HepG2 (cell line): Measurements from ENCODE around the gene GPR87. TPM values are rescaled to one million over a fixed set of nuclear protein-coding genes. Genes with fewer than 3 reads are reported as not detected.

ENCODE experiments used
- ATAC-seq: fragments of 200-7000 bp; cut with Tn5 transposase; 3 replicates; pipeline ENCODE4 v1.9.1; 2020; ENCODE audit warnings: mild to moderate bottlenecking, moderate library complexity
- BruUV-seq: library from RNA; stranded (reverse); fragments of 400-500 nt; replicated peaks from 2 replicates; lab custom pipeline; 2021; lab: Mats Ljungman, UMichigan
- CTCF ChIA-PET: fragments of 300-600 bp; formaldehyde crosslinking; extraction: SDS; loops from one replicate; lab custom pipeline; 2021; ENCODE audit warnings: low total read pairs, inconsistent platforms, low intra/inter-chr PET ratio; lab: Yijun Ruan, JAX
- POLR2A ChIA-PET: fragments of 350-600 bp; sonication (Branson Sonifier 250); formaldehyde crosslinking; loops from one replicate; lab custom pipeline; 2020; ENCODE audit warnings: antibody characterized with exemption, inconsistent platforms; lab: Yijun Ruan, JAX
- DNase-seq: peaks from one replicate; pipeline ENCODE4 v3.0.0-alpha.2; 2015; ENCODE audit warnings: low spot score
- FAIRE-seq: peaks from 3 replicates; lab custom pipeline; 2011; peaks lifted over from hg19 to GRCh38; lab: Jason Lieb, UNC
- H2AFZ ChIP-seq: one replicate; pipeline ENCODE4 v1.6.1; 2011; ENCODE audit warnings: low read length, inconsistent platforms
- H3K27ac ChIP-seq: fragments of 300-600 bp; 3 replicates; pipeline ENCODE4 v1.8.0; 2011; ENCODE audit warnings: mixed run types, mild to moderate bottlenecking, mixed read lengths, low read length, inconsistent platforms; ENCODE audit not compliant: insufficient read depth; ENCODE audit errors: extremely low read length
- H3K27me3 ChIP-seq, 2 experiments: fragments of 200-600 bp in 1 of 2; 2 replicates in 1 of 2; 3 replicates in 1 of 2; pipeline versions ENCODE4 v1.6.0 to v1.8.0; 2011; ENCODE audit warnings: low read length in 2 of 2, mild to moderate bottlenecking in 2 of 2, moderate library complexity in 2 of 2, inconsistent platforms in 1 of 2; ENCODE audit not compliant: insufficient read depth in 2 of 2, control insufficient read depth in 1 of 2
- H3K36me3 ChIP-seq, 2 experiments: fragments of 200-600 bp in 1 of 2; replicated peaks in 1 of 2; 2 replicates in 1 of 2; 3 replicates in 1 of 2; pipeline versions ENCODE4 v1.5.1 to v1.8.0; 2011; ENCODE audit warnings: low read length in 2 of 2, inconsistent platforms in 1 of 2; ENCODE audit not compliant: insufficient read depth in 2 of 2, control insufficient read depth in 1 of 2
- H3K4me1 ChIP-seq: 2 replicates; pipeline ENCODE4 v1.5.1; 2012; ENCODE audit warnings: low read length, inconsistent platforms; ENCODE audit not compliant: insufficient read depth
- H3K4me2 ChIP-seq: 2 replicates; pipeline ENCODE4 v1.6.0; 2011; ENCODE audit warnings: low read depth, low read length, inconsistent platforms
- H3K4me3 ChIP-seq, 3 experiments: fragments of 200-600 bp in 1 of 3; sonication (generic), shearing (Covaris generic) in 1 of 3; replicated peaks in 1 of 3; 2 replicates each; pipeline ENCODE4 v1.5.1; 2011 to 2016; ENCODE audit warnings: low read length in 3 of 3, inconsistent platforms in 2 of 3, low read depth in 2 of 3, mild to moderate bottlenecking in 2 of 3, control low read depth in 1 of 3, mixed read lengths in 1 of 3; ENCODE audit not compliant: insufficient read depth in 1 of 3
- H3K79me2 ChIP-seq: one replicate; pipeline ENCODE4 v1.6.1; 2011; ENCODE audit warnings: low read length, inconsistent platforms; ENCODE audit not compliant: insufficient read depth
- H3K9ac ChIP-seq: 2 replicates; pipeline ENCODE4 v1.6.0; 2011; ENCODE audit warnings: mild to moderate bottlenecking, low read depth, low read length, inconsistent platforms; ENCODE audit not compliant: insufficient read depth
- H3K9me3 ChIP-seq: 2 replicates; pipeline ENCODE4 v1.5.1; 2012; ENCODE audit warnings: mild to moderate bottlenecking, low read length
- H4K20me1 ChIP-seq: 2 replicates; pipeline ENCODE4 v1.6.0; 2011; ENCODE audit warnings: inconsistent platforms, mild to moderate bottlenecking, low read length, moderate library complexity; ENCODE audit not compliant: insufficient read depth
- ARID2 ChIP-seq: sonication (generic); formaldehyde crosslinking; IDR thresholded peaks from 2 replicates; pipeline ENCODE4 v1.8.1; 2022; ENCODE audit warnings: mild to moderate bottlenecking, missing genetic modification reagents, borderline replicate concordance
- HOXA5 ChIP-seq: sonication (generic); formaldehyde crosslinking; IDR thresholded peaks from 2 replicates; pipeline ENCODE4 v1.4.0; 2020; ENCODE audit warnings: missing genetic modification reagents
- JUND ChIP-seq: sonication (generic); formaldehyde crosslinking; IDR thresholded peaks from 2 replicates; pipeline ENCODE4 v1.8.0; 2022; ENCODE audit warnings: mild to moderate bottlenecking, missing genetic modification reagents
- KLF16 ChIP-seq, 2 experiments: sonication (generic) in 1 of 2; formaldehyde crosslinking in 1 of 2; IDR thresholded peaks; 2 replicates each; pipeline versions ENCODE4 v1.6.1 to v1.8.0; 2016 to 2023; ENCODE audit warnings: missing genetic modification reagents in 2 of 2, missing compliant biosample characterization in 1 of 2
- MAX ChIP-seq: IDR thresholded peaks from 2 replicates; pipeline ENCODE4 v1.6.1; 2012; ENCODE audit warnings: inconsistent platforms
- REST ChIP-seq, 2 experiments: IDR thresholded peaks; 2 replicates each; pipeline ENCODE4 v1.6.1; 2011 to 2012; ENCODE audit warnings: low read length in 2 of 2, borderline replicate concordance in 1 of 2, low read depth in 1 of 2, mild to moderate bottlenecking in 1 of 2, moderate library complexity in 1 of 2
- SNRNP70 ChIP-seq: fragments of 200-400 bp; formaldehyde crosslinking; IDR thresholded peaks from 2 replicates; pipeline ENCODE4 v1.6.1; 2017; ENCODE audit warnings: mild to moderate bottlenecking, low read depth, low read length, moderate library complexity
- SUZ12 ChIP-seq: fragments of 150-350 bp; IDR thresholded peaks from 2 replicates; pipeline ENCODE4 v1.6.1; 2014; ENCODE audit warnings: low read depth, low read length
- THAP9 ChIP-seq: sonication (generic); formaldehyde crosslinking; IDR thresholded peaks from 2 replicates; pipeline ENCODE4; 2020; ENCODE audit warnings: missing genetic modification reagents, mild to moderate bottlenecking, borderline replicate concordance
- TSC22D2 ChIP-seq: sonication (generic); formaldehyde crosslinking; IDR thresholded peaks from 2 replicates; pipeline ENCODE4 v1.5.1; 2020; ENCODE audit warnings: missing genetic modification reagents, mild to moderate bottlenecking, borderline replicate concordance
- ZNF670 ChIP-seq: sonication (generic); formaldehyde crosslinking; IDR thresholded peaks from 2 replicates; pipeline ENCODE4 v1.8.0; 2022; ENCODE audit warnings: mild to moderate bottlenecking, missing genetic modification reagents, borderline replicate concordance
- ZSCAN22 ChIP-seq: sonication (generic); formaldehyde crosslinking; IDR thresholded peaks from 2 replicates; pipeline ENCODE4 v1.4.0; 2020; ENCODE audit warnings: mild to moderate bottlenecking, missing genetic modification reagents
- WGBS: methylation state at CpG from one replicate; pipeline ENCODE4 v1.1.6; 2017; ENCODE audit warnings: low lambda C conversion rate; 5-methylcytosine and 5-hydroxymethylcytosine counted together
- in situ Hi-C: cut with HindIII; loops from 2 replicates; pipeline ENCODE4 v1.10.0; 2017; ENCODE audit warnings: low pct_unique_long_range_greater_than_20kb; ENCODE audit not compliant: extremely low pct_ligation_motif_present
- intact Hi-C: fragments of 100-400 bp; cut with micrococcal nuclease; formaldehyde crosslinking; loops from one replicate; pipeline ENCODE4 v1.10.0; 2022; ENCODE audit not compliant: unreplicated experiment
- polyA plus RNA-seq, 8 experiments: library from polyadenylated mRNA; depleted of rRNA in 3 of 8; stranded (reverse) in 7 of 8; unstranded in 1 of 8; fragments of >200 nt; fragmentation: Illumina TruSeq in 4 of 8; extraction: Trizol in 4 of 8; gene quantifications; 2 replicates each; pipeline versions ENCODE4 v1.2.1 to v1.2.3, GENCODE V29; 2011 to 2016; ENCODE audit warnings: low read depth in 4 of 8, missing spikeins in 1 of 8, mixed read lengths in 1 of 8; ENCODE audit not compliant: insufficient read depth in 1 of 8
- total RNA-seq, 5 experiments: library from RNA; depleted of rRNA; stranded (reverse); fragments of >200 nt; fragmentation: Illumina TruSeq; extraction: Trizol; gene quantifications; 2 replicates each; pipeline ENCODE4 v1.2.3, GENCODE V29; 2016; ENCODE audit warnings: low read depth in 1 of 5
- TF ChIP-seq, protein P1 (sequence below): sonication (generic); formaldehyde crosslinking; IDR thresholded peaks from 2 replicates; pipeline ENCODE4 v1.4.0; 2020; ENCODE audit warnings: mild to moderate bottlenecking, missing genetic modification reagents

GPR87 gene
- total and polyA plus RNA-seq, 2 of the 13 experiments (the other 11 are each of a cell fraction or from before 2014, with no cell fraction given): not detected

GRCh38 chr3:151269631-151270030 lies 47.0 kb downstream of the GPR87 start:
- Histone ChIP-seq H3K79me2 (no peaks in the 10 kb centered on the region), H3K9ac (no peak overlapping the region), H4K20me1 (no peaks in the 10 kb centered on the region), H3K27ac (no peak overlapping the region), H3K9me3 (no peaks in the 10 kb centered on the region), H3K27me3 (no peaks in the 10 kb centered on the region), H2AFZ (no peak overlapping the region), H3K4me1 (no peaks in the 10 kb centered on the region), H3K4me2 (no peak overlapping the region), H3K4me3 (no peak overlapping the region), H3K36me3 (no peaks in the 10 kb centered on the region)
- no peak for ATAC-seq
- CTCF ChIA-PET: no interaction called here
- no peak for DNase-seq
- in situ Hi-C loops: no loop called here
- WGBS: 51% methylated on average over 5 of the region's 5 CpGs
- TF ChIP-seq, protein P1, sequence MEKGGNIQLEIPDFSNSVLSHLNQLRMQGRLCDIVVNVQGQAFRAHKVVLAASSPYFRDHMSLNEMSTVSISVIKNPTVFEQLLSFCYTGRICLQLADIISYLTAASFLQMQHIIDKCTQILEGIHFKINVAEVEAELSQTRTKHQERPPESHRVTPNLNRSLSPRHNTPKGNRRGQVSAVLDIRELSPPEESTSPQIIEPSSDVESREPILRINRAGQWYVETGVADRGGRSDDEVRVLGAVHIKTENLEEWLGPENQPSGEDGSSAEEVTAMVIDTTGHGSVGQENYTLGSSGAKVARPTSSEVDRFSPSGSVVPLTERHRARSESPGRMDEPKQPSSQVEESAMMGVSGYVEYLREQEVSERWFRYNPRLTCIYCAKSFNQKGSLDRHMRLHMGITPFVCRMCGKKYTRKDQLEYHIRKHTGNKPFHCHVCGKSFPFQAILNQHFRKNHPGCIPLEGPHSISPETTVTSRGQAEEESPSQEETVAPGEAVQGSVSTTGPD (CRISPR knock-in tag): no peak
- no peak for TF ChIP-seq MAX
- TF ChIP-seq JUND (CRISPR knock-in tag): no peak
- no peak for TF ChIP-seq THAP9 (CRISPR knock-in tag)
- TF ChIP-seq TSC22D2 (CRISPR knock-in tag): no peak
- TF ChIP-seq SNRNP70: no peak
- no peak for TF ChIP-seq ZSCAN22 (CRISPR knock-in tag)
- TF ChIP-seq ZNF670: no peak
- no peak for TF ChIP-seq KLF16 (CRISPR knock-in tag; IDR thresholded peaks at IDR 0.05)
- TF ChIP-seq ARID2 (CRISPR knock-in tag): no peak
- no peak for TF ChIP-seq HOXA5 (CRISPR knock-in tag)
- TF ChIP-seq SUZ12: no peak
- no peak for TF ChIP-seq REST (IDR thresholded peaks at IDR 0.05; ENCODE audit: borderline replicate concordance in 1 of 2, low read depth in 1 of 2, low read length in 2 of 2)
- FAIRE-seq: no peak
- intact Hi-C loops: no loop called here
- POLR2A ChIA-PET: no interaction called here
- BruUV-seq: no TSS peak
